ENCODE results near the gene ADAM8.

ADAM8 gene

GRCh38 chr10:133308421-133309099, 31.9 kb upstream of the ADAM8 start, which contains the start of the genes TUBGCP2 and ZNF511:
TUBGCP2 (minus strand) TSS chr10:133308872; CDS start chr10:133302941, 5,931 bp downstream.
ZNF511 (plus strand) TSS chr10:133308914; CDS start chr10:133308944, 30 bp downstream.
- DNase-seq (ENCODE audit: low spot score) = peak; percentile 90

GRCh38 chr10:133307776-133308420, 31.2 kb upstream of the ADAM8 start:
- peak; percentile 90 for DNase-seq (ENCODE audit: low spot score)

GRCh38 chr10:133306941-133307379, 30.3 kb upstream of the ADAM8 start:
- DNase-seq (ENCODE audit: low spot score) = no peak

GRCh38 chr10:133306097-133306476, 29.4 kb upstream of the ADAM8 start:
- no peak for DNase-seq (ENCODE audit: low spot score)

- DNase-seq (ENCODE audit: low spot score) = no peak
These were observed 26.5 kb upstream of the ADAM8 start for GRCh38 chr10:133303206-133303605.

- no peak for DNase-seq (ENCODE audit: low spot score)
These were observed 25.6 kb upstream of the ADAM8 start for GRCh38 chr10:133302230-133302629.

GRCh38 chr10:133299738-133300137, 23.1 kb upstream of the ADAM8 start:
- DNase-seq (ENCODE audit: low spot score) = no peak

GRCh38 chr10:133299224-133299623, 22.6 kb upstream of the ADAM8 start:
- DNase-seq (ENCODE audit: low spot score) = no peak

- DNase-seq (ENCODE audit: low spot score) = no peak
These were observed 21.8 kb upstream of the ADAM8 start for GRCh38 chr10:133298466-133298865.

- no peak for DNase-seq (ENCODE audit: low spot score)
These were observed 20.8 kb upstream of the ADAM8 start for GRCh38 chr10:133297504-133297903.

- DNase-seq (ENCODE audit: low spot score) = no peak
These were observed 19.0 kb upstream of the ADAM8 start for GRCh38 chr10:133295426-133296320.

GRCh38 chr10:133294189-133294588, 17.5 kb upstream of the ADAM8 start:
- no peak for DNase-seq (ENCODE audit: low spot score)

GRCh38 chr10:133293810-133294119, 17.1 kb upstream of the ADAM8 start:
- no peak for DNase-seq (ENCODE audit: low spot score)

- no peak for DNase-seq (ENCODE audit: low spot score)
These were observed 16.5 kb upstream of the ADAM8 start for GRCh38 chr10:133292919-133293809.

GRCh38 chr10:133289761-133290160, 13.1 kb upstream of the ADAM8 start:
- no peak for DNase-seq (ENCODE audit: low spot score)

GRCh38 chr10:133287832-133288500, 11.3 kb upstream of the ADAM8 start:
- DNase-seq (ENCODE audit: low spot score) = no peak

GRCh38 chr10:133286366-133286765, 9.7 kb upstream of the ADAM8 start:
- DNase-seq (ENCODE audit: low spot score) = no peak

GRCh38 chr10:133285217-133285616, 8.5 kb upstream of the ADAM8 start:
- DNase-seq (ENCODE audit: low spot score) = no peak

- DNase-seq (ENCODE audit: low spot score) = no peak
These were observed 7.3 kb upstream of the ADAM8 start for GRCh38 chr10:133283931-133284330.

- DNase-seq (ENCODE audit: low spot score) = no peak
These were observed 6.2 kb upstream of the ADAM8 start for GRCh38 chr10:133282846-133283390.
